Smooth muscle cell (in vitro differentiated cells): ENCODE data around the gene IBSP. TPM values are rescaled to one million over a fixed set of nuclear protein-coding genes. Genes with fewer than 3 reads are reported as not detected.

Experiments
- DNase-seq: peaks from one replicate; lab custom pipeline; 2025; ENCODE audit not compliant: unreplicated experiment; lab: John Stamatoyannopoulos, UW
- H2AFZ ChIP-seq: fragments of 200-600 bp; sonication (generic); 2 replicates; pipeline ENCODE4 v1.6.0; 2016; ENCODE audit warnings: antibody characterized with exemption, low read depth, mild to moderate bottlenecking
- H3F3A ChIP-seq: fragments of 200-600 bp; sonication (generic); 2 replicates; pipeline ENCODE4 v1.6.0; 2017; ENCODE audit warnings: antibody characterized with exemption, low read depth
- H3K27ac ChIP-seq: fragments of 200-600 bp; sonication (generic); 2 replicates; pipeline ENCODE4 v1.5.1; 2016; ENCODE audit warnings: low read depth, mild to moderate bottlenecking
- H3K27me3 ChIP-seq: fragments of 200-600 bp; sonication (generic); 2 replicates; pipeline ENCODE4 v1.6.1; 2016; ENCODE audit warnings: low read depth, mild to moderate bottlenecking
- H3K36me3 ChIP-seq: fragments of 200-600 bp; sonication (generic); 2 replicates; pipeline ENCODE4 v1.5.1; 2016; ENCODE audit warnings: low read depth
- H3K4me1 ChIP-seq: fragments of 200-600 bp; sonication (generic); 2 replicates; pipeline ENCODE4 v1.5.1; 2016; ENCODE audit warnings: low read depth
- H3K4me2 ChIP-seq: fragments of 200-600 bp; sonication (generic); 2 replicates; pipeline ENCODE4 v1.6.0; 2016; ENCODE audit warnings: mild to moderate bottlenecking
- H3K4me3 ChIP-seq: fragments of 200-600 bp; sonication (generic); 2 replicates; pipeline ENCODE4 v1.5.1; 2016; ENCODE audit warnings: mild to moderate bottlenecking
- H3K79me2 ChIP-seq: fragments of 200-600 bp; sonication (generic); 2 replicates; pipeline ENCODE4 v1.6.0; 2016; ENCODE audit warnings: low read depth, mild to moderate bottlenecking
- H3K9ac ChIP-seq: fragments of 200-600 bp; sonication (generic); 2 replicates; pipeline ENCODE4 v1.6.0; 2016; ENCODE audit warnings: low read depth
- H3K9me3 ChIP-seq: fragments of 200-600 bp; sonication (generic); replicated peaks from 2 replicates; pipeline ENCODE4 v1.5.1; 2016; ENCODE audit warnings: low read depth
- H4K20me1 ChIP-seq: fragments of 200-600 bp; sonication (generic); 2 replicates; pipeline ENCODE4 v1.6.0; 2016; ENCODE audit warnings: low read depth
- CTCF ChIP-seq: fragments of 200-600 bp; sonication (generic); IDR thresholded peaks from 2 replicates; pipeline ENCODE4 v1.5.1; 2017; ENCODE audit warnings: borderline replicate concordance, mild to moderate bottlenecking, antibody characterized with exemption; ENCODE audit not compliant: insufficient read depth, poor library complexity, severe bottlenecking
- WGBS: methylation state at CpG from one replicate; pipeline ENCODE4 v1.1.7; 2016; ENCODE audit warnings: low lambda C conversion rate; 5-methylcytosine and 5-hydroxymethylcytosine counted together
- polyA plus RNA-seq: library from polyadenylated mRNA; unstranded; fragments of >200 nt; fragmentation: Nextera tagmentation; extraction: Ambion mirVana; gene quantifications from 2 replicates; pipeline ENCODE4 v1.2.1, GENCODE V29; 2016
- total RNA-seq: library from RNA; depleted of rRNA; stranded (reverse); fragments of >200 nt; gene quantifications from 2 replicates; pipeline ENCODE4 v1.2.3, GENCODE V29; 2014

Gene IBSP
- total and polyA plus RNA-seq, 2 experiments from 2014 or later = not detected

GRCh38 chr4:87851332-87851731 lies 52.0 kb downstream of the IBSP start:
- no peaks in the 10 kb centered on the region for H4K20me1 ChIP-seq
- no peaks in the 10 kb centered on the region for H3K27me3 ChIP-seq
- no peaks in the 10 kb centered on the region for H3K9me3 ChIP-seq
- no peak overlapping the region for H2AFZ ChIP-seq
- H3K79me2 ChIP-seq = no peaks in the 10 kb centered on the region
- no peak overlapping the region for H3K4me3 ChIP-seq
- 80% methylated on average over 8 of the region's 8 CpGs for WGBS
- TF ChIP-seq CTCF = no peak
- no peaks in the 10 kb centered on the region for H3K4me1 ChIP-seq
- H3F3A ChIP-seq = no peaks in the 10 kb centered on the region
- DNase-seq = no peak
- H3K4me2 ChIP-seq = no peak overlapping the region
- no peak overlapping the region for H3K27ac ChIP-seq
- H3K36me3 ChIP-seq = no peaks in the 10 kb centered on the region
- no peak overlapping the region for H3K9ac ChIP-seq

- Histone ChIP-seq H3K4me3 (no peak overlapping the region), H3K4me1 (no peaks in the 10 kb centered on the region), H4K20me1 (no peaks in the 10 kb centered on the region), H3K4me2 (no peak overlapping the region), H2AFZ (no peak overlapping the region), H3K36me3 (no peaks in the 10 kb centered on the region), H3K79me2 (no peaks in the 10 kb centered on the region), H3K9me3 (no peaks in the 10 kb centered on the region), H3F3A (no peaks in the 10 kb centered on the region), H3K9ac (no peak overlapping the region), H3K27ac (no peak overlapping the region), H3K27me3 (no peaks in the 10 kb centered on the region)
- WGBS = 91% methylated on average over 4 of the region's 4 CpGs
- TF ChIP-seq CTCF = no peak
- no peak for DNase-seq
These were observed 52.6 kb downstream of the IBSP start for GRCh38 chr4:87851953-87852352.

GRCh38 chr4:87853108-87853507 lies 53.8 kb downstream of the IBSP start:
- H3K27me3 ChIP-seq = no peaks in the 10 kb centered on the region
- H2AFZ ChIP-seq = peak overlapping the region; percentile 1
- no peaks in the 10 kb centered on the region for H3K4me1 ChIP-seq
- H3K4me3 ChIP-seq = no peak overlapping the region
- no peak for DNase-seq
- no peak overlapping the region for H3K4me2 ChIP-seq
- H3K9me3 ChIP-seq = no peaks in the 10 kb centered on the region
- H4K20me1 ChIP-seq = no peaks in the 10 kb centered on the region
- H3K36me3 ChIP-seq = no peaks in the 10 kb centered on the region
- H3K9ac ChIP-seq = no peak overlapping the region
- H3K79me2 ChIP-seq = no peaks in the 10 kb centered on the region
- under 1% methylated on average over 3 of the region's 3 CpGs for WGBS
- no peak overlapping the region for H3K27ac ChIP-seq
- TF ChIP-seq CTCF = peak; percentile 54
- no peaks in the 10 kb centered on the region for H3F3A ChIP-seq

GRCh38 chr4:87853891-87854290 lies 54.5 kb downstream of the IBSP start:
- DNase-seq = no peak
- H3K4me1 ChIP-seq = no peaks in the 10 kb centered on the region
- H3K79me2 ChIP-seq = no peaks in the 10 kb centered on the region
- no peaks in the 10 kb centered on the region for H4K20me1 ChIP-seq
- H3K27ac ChIP-seq = no peak overlapping the region
- H3K27me3 ChIP-seq = no peaks in the 10 kb centered on the region
- no peak overlapping the region for H3K9ac ChIP-seq
- H3K4me2 ChIP-seq = no peak overlapping the region
- H3K4me3 ChIP-seq = no peak overlapping the region
- no peaks in the 10 kb centered on the region for H3K9me3 ChIP-seq
- TF ChIP-seq CTCF = no peak
- no peaks in the 10 kb centered on the region for H3K36me3 ChIP-seq
- H2AFZ ChIP-seq = no peak overlapping the region
- no peaks in the 10 kb centered on the region for H3F3A ChIP-seq
